ENCODE data around the gene OR2W1.

The OR2W1 gene, protein sequence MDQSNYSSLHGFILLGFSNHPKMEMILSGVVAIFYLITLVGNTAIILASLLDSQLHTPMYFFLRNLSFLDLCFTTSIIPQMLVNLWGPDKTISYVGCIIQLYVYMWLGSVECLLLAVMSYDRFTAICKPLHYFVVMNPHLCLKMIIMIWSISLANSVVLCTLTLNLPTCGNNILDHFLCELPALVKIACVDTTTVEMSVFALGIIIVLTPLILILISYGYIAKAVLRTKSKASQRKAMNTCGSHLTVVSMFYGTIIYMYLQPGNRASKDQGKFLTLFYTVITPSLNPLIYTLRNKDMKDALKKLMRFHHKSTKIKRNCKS

GRCh38 chr6:29045075-29045474, at the start of gene OR2W1:
Gene OR2W1 (minus strand): TSS chr6:29045175. CDS start chr6:29045175, 0 bp downstream.
- FAIRE-seq = no peak
- DNase-seq (ENCODE audit: insufficient read length, low spot score) = no peak

- no peak for DNase-seq (ENCODE audit: insufficient read length, low spot score)
- FAIRE-seq = no peak
Measured at GRCh38 chr6:29092957-29093356, 48.0 kb upstream of the OR2W1 start.

- DNase-seq (ENCODE audit: insufficient read length, low spot score) = no peak
- no peak for FAIRE-seq
Measured at GRCh38 chr6:29087213-29087612, 42.2 kb upstream of the OR2W1 start, which contains the start of gene OR2B3. Gene OR2B3 (minus strand): TSS chr6:29087313. CDS start chr6:29087248, 65 bp downstream.

DNA sequence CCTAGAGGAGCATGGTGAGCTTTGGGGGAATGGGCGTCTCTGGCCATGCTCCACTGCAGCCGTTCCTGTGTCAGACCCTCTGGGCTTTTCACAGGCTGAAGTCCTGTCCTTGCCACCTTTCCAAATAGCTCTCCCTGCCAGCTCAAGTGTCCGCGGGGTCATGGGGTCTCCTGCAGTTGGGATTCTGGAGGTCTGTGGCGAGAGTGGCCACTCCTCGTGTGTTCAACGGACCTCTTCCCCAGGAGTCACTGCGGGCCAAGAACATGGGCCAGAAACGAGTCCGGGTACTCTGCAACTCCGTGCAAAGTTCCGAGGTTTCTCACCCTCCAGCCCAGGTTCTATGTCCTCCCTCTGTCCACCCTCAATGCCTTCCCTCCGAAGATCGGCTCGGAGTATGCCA, 37.5 kb upstream of the OR2W1 start:
- FAIRE-seq = no peak

DNA sequence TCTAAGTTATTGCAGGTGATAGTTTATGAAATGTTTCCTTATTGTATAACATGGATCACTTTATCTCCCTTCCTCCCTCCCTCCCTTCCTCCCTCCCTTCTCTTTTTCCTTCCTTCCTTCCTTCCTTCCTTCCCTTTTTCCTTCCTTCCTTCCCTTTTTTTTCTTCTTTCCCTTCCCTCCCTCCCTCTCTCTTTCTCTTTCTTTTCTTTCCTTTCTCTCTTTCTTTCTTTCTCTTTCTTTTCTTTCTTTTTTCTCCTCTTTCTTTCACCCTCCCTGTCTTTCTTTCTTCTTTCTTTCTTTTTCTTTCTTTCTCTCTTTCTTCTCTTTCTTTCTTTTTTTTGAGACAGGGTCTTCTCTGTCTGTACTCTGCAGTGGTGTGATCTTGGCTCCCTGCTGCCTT, 36.3 kb upstream of the OR2W1 start:
- no peak for DNase-seq (ENCODE audit: insufficient read length, low spot score)
- no peak for FAIRE-seq

More for the DNA sequence above, 37.5 kb upstream of the OR2W1 start:
- DNase-seq (ENCODE audit: insufficient read length, low spot score) = no peak

- no peak for FAIRE-seq
- no peak for DNase-seq (ENCODE audit: insufficient read length, low spot score)
Measured at GRCh38 chr6:29079203-29079602, 34.2 kb upstream of the OR2W1 start.

DNA sequence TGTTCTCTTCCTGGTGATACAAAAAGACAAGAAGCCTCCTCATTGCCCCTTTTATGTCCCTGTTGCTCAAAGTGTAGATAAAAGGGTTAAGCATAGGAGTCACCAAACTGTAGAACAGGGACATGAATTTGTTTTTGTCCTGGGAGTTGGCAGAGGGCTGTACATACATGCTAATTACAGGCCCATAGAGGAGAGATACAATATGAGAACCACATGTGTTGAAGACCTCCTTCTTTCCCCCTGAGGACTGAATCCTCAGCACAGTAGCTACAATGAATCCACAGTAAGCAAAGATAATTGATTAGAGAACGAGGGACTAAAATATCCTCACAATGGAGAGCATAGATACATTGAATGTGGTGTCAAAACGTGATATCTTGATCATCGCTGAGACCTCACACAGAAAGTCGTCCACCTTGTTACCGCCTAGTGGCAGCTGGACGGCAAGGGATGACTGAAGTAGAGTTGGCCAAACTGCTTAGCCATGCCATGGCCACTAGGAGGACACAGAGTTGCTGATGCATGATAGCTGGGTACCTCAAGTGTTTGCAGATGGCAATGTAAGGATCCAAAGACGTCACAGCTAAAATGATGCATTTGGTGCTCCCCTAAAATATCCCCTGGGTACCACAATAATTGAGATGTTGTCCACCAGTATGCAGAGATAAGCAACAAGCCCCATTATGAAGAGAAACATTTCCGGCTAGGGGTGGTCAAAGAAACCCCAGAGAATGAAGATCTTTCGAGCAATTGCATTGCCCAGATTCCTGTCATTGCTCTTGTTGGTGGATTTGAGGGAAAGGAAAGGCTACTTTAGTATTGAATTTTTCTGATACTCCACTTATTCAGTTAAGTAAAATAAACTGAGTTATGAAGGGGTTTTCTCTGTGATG, 27.1 kb upstream of the OR2W1 start:
- FAIRE-seq (no peak), DNase-seq (ENCODE audit: insufficient read length, low spot score) (peak; percentile 12)

- DNase-seq (ENCODE audit: insufficient read length, low spot score) (no peak), FAIRE-seq (no peak)
Measured at GRCh38 chr6:29051680-29052079, 6.7 kb upstream of the OR2W1 start.

DNA sequence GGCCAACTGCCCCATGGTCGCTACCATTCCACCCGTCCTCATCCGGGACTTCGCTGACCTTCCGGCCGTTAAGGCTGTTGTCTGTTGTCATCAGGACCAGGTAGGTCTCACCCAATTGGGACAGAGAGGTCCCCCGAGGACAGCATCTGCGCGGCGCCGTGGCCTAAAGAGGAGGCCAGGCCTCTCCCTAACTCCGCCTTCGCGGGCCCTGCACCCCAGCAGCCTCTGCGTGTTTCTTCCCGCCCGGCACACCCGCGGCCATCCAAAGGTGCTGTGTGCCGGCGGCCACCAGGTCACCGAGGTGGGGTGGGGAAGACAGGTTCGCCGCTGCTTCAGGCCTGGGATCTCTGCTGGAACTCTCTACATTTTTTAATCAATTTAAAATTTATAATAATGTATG, 9.0 kb downstream of the OR2W1 start:
- FAIRE-seq (no peak), DNase-seq (ENCODE audit: insufficient read length, low spot score) (no peak)

- FAIRE-seq (no peak), DNase-seq (ENCODE audit: insufficient read length, low spot score) (no peak)
Measured at GRCh38 chr6:29028821-29029220, 16.2 kb downstream of the OR2W1 start.

GRCh38 chr6:29025927-29026585, 18.9 kb downstream of the OR2W1 start:
- FAIRE-seq = no peak
- DNase-seq (ENCODE audit: insufficient read length, low spot score) = no peak

DNA sequence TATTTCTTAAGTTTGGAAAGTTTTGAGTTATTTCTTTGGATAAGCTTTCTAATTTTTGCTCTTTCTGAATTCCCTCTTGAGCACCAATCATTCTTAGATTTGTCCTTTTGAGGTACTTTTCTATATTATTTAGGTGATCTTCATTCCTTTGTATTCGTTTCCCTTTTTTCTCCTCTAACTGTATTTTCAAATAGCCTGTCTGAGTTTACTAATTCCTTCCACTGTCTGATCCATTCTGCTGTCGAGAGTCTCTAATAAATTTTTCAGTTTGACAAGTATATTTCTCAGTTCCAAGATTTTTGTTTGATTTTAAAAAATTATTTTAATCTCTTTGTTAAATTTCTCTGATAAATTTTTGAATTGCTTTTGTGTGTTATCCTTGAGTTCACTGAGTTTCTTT, 23.5 kb downstream of the OR2W1 start:
- FAIRE-seq = no peak
- DNase-seq (ENCODE audit: insufficient read length, low spot score) = no peak

GRCh38 chr6:29019629-29020028, 25.3 kb downstream of the OR2W1 start:
- FAIRE-seq = no peak
- DNase-seq (ENCODE audit: insufficient read length, low spot score) = no peak

- FAIRE-seq (no peak), DNase-seq (ENCODE audit: insufficient read length, low spot score) (no peak)
Measured at GRCh38 chr6:29017428-29017802, 27.6 kb downstream of the OR2W1 start.

- DNase-seq (ENCODE audit: insufficient read length, low spot score) (peak; percentile 59), FAIRE-seq (peak; percentile 90)
Measured at GRCh38 chr6:29016559-29017427, 28.2 kb downstream of the OR2W1 start.

GRCh38 chr6:29014729-29015608, 30.0 kb downstream of the OR2W1 start:
- no peak for DNase-seq (ENCODE audit: insufficient read length, low spot score)
- no peak for FAIRE-seq

- FAIRE-seq = no peak
- DNase-seq (ENCODE audit: insufficient read length, low spot score) = no peak
Measured at GRCh38 chr6:29011276-29011734, 33.7 kb downstream of the OR2W1 start.

- no peak for FAIRE-seq
- DNase-seq (ENCODE audit: insufficient read length, low spot score) = no peak
Measured at GRCh38 chr6:29009358-29009757, 35.6 kb downstream of the OR2W1 start.

DNA sequence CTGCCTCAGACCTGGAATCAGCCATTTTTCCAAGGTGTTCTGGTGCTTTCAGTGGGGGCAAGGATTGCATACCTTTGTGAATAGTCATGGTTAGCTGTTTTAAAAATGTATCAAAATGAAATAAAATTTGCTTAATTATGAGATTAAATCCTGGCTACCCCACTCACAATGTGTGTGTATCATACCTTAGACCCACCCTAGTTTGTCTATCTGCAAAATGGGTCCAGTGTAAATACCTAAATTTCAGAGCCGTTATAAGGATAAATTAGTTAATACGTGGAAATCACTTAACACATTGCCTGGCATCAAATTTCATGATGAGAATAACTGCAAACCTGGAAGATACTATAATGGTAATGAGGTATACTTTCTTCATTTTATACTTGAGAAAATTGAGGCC, 36.9 kb downstream of the OR2W1 start:
- FAIRE-seq (no peak), DNase-seq (ENCODE audit: insufficient read length, low spot score) (no peak)
